Stimulated activated CD4-positive, alpha-beta T cell treated with anti-CD3 and anti-CD28 coated beads, Interleukin-4, amount 100 ng/mL, for 48 hours (primary cell): ENCODE measurements around the gene CASP8AP2.
"Not testable (repeated sequence)": the region's sequence is repeated elsewhere in the genome, so short reads cannot be mapped to it uniquely, and the experiment has no call there.

ENCODE experiments used
- DNase-seq, 2 donors: peaks; one replicate each; pipeline ENCODE4 v3.0.0-alpha.2; 2020; ENCODE audit warnings: low read depth in 2 of 2

Gene CASP8AP2

DNA sequence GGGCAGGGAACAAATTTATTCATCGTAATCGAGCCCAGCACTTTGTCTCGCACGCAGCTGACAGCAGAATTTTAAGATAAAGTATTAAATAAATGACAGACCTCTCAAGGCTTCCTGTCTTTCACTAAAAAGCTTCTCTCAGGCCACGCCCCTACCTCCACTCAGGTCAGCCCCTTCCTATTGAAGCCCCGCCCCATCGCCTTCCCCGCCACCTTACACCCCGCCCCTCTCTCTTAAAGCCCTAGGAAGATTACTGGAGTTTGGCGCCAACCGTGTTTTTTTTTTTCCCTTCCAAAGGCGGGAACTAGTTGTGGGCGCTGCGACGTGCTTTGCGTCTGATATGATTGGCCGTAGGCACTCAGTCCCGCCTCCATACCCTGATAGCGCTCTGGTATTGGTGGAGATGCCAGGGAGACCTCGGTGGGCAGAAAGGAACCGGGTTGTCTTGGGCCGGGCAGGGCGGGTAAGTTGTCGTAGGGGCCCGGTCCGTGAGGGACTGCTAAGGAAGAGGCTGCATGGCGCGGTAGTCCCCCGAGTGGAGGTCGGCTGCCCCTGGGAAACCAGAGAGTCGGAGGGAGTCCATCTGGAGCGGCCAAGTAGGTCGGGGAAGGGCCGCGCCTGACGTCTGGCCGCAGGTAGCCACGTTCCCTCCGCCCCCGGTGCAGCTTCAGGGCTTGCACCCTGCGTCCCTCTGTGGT lies at the start of gene CASP8AP2:
CASP8AP2 (plus strand) TSS at position 409 of the 698 bp plus-strand sequence.
- DNase-seq = peak; percentile 91 to 93

DNA sequence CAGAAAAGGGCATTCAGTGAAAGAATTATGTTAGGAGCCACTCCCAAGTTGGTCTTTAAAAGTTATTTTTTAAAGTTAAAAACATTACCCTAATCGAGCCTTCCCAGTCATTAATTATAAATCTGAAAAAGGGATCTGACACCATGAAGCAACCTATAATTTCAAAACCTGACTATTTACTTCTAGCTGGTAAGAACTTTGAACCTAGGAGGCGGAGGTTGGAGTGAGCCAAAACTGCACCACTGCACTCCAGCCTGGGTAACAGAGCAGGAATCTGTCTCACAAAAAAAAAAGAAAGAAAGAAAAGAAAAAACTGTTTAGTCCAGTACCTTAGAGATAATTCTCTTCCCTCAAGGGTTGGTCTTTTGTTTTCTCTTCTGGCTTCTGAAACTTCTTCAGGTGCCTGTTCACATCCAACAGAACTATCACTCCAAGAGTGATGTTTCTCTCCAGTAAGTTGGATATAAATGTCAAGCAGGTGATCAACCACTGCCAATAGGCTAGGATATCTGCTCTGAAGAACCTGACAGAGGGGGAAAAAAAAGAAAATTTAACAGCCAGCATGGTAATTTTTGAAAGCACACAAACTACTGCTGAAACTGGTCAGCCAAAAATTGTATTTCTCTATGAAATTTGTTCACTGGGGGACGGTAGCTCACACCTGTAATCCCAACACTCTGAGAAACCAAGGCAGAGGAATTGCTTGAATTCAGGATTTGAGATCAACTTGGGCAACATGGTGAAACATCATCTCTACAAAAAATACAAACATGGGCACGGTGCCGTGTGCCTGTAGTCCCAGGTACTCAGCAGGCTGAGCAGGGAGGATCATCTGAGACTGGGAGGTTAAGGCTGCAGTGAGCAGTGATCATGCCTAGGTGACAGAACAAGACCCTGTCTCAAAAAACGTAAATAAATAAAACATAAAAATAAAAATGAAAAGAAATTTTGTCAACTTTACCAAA lies 48.3 kb upstream of the CASP8AP2 start:
- DNase-seq = no peak

DNA sequence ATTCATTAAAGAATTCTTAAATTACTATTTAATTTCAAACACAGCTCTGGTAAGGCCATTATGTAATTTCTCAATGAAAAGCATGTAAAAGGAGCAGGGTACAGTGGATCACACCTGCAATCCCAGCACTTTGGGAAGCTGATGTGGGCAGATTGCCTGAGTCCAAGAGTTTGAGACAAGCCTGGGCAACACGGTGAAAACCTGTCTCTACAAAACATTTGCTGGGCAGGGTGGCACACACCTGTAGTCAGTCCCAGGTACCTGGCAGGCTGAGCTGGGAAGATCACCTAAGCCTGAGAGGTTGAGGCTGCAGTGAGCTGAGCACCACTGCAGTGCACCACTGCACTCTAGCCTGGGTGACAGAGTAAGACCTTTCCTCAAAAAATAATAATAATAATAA lies 47.5 kb upstream of the CASP8AP2 start:
- DNase-seq = no peak

DNA sequence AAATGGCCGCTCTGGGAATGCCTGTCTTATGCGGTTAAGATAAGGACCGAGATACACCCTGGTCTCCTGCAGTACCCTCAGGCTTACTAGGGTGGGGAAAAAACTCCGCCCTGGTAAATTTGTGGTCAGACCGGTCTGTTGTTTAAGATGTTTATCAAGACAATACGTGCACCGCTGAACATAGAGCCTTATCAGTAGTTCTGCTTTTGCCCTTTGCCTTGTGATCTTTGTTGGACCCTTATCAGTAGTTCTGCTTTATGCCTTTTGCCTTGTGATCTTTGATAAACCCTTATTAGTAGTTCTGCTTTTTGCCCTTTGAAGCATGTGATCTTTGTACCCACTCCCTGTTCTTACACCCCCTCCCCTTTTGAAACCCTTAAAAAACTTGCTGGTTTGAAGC lies 46.4 kb upstream of the CASP8AP2 start:
- not testable (repeated sequence) for DNase-seq

DNA sequence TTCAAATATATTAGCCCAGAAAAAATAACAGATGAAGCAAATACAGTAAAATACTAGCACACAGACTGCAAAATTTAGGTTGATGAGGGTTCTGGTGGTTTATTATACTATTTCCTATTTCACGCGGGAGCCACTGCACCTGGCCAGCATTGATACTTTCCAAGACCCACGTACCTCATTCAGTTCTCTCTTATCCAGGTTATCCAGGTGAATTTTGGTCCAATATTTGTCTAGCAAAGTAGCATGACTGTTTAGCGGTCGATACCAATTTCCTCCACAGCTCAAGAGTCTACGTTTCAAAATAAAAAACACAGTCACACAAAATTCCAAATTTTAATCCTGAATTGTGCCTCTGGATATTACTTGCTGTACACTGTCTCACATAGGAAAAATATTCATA lies 44.8 kb upstream of the CASP8AP2 start:
- no peak for DNase-seq

DNA sequence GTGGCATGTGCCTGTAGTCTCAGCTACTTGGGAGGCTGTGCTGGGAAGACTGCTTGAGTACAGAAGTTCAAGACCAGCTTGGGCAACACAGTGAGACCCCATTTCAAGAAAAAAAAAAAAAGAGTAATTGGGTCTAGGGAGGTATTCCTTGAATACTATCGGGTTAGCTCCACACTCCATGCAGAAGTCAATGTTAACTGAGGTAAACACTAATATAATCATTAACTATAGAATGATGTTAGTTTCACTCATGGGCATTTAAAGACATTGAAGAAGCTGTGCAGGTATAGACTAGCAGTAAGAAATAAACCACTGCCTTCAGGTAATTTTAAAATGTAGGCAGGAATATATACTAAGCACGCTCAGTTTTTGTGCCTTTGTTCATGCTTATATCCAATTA lies 42.7 kb upstream of the CASP8AP2 start:
- DNase-seq = no peak

DNA sequence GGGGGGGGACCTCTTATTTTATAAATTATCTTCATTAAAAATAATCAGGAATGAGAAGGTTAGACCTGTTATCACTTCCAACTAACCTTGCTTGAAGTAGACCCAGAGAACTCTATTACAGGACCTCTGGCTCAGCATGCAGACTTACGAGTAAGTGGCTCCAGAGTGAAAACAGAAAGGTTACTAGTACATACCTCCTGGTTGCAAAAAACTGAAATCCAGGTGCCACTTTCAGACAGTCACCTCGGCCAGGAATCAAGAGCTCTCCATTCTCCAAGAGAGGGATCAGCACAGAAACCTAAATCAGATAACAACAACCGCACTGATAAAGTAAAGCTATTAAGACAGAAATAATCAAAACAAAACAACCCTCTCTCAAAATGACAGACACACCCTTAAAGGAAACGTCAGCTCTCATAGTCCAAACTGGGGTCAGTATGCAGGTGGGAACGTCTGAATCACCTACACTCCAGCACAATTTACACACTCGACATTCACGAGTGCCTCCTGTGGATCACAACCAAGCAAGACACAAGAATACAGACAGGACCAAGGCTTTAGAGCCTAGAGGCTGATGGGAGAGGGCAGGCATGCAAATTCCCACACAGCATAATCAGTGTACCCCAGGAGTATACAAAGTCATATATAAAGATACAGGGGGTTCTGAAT lies 41.9 kb upstream of the CASP8AP2 start:
- DNase-seq = no peak

DNA sequence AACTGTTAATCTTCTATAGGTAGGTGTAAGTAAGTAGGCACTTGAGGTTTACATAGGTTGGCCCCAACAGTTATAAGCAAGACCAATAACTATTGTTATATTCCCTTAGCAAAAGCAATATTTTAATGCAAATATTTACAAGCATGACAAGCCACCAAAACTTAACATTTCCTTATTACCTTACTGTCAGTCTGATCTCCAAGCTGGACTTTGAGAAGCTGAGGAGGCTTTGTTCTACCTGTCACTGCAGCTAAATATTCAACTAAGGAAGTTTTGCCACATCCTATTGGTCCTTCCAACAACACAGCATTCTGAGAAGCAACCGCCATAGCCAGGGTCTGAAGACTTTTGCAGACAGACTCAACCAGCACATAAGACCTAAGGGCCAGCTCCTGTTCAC lies 39.7 kb upstream of the CASP8AP2 start:
- no peak for DNase-seq

DNA sequence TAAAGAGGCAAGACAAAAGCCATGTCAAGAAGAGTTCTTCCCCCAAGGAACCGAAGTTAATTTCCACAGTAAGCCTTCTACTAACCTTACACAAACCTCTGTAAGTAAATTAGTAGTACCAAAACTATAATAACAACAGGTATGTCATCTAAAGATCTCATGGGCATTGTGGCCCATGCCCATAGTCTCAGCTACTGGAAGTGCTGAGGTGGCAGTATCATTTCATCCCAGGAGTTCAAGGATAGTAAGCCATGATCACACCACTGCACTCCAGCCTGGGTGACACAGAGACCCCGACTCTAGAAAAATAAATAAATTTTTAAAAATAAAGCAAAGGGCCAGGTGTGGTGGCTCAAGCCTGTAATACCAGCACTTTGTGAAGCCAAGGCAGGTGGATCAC lies 39.3 kb upstream of the CASP8AP2 start:
- no peak for DNase-seq

DNA sequence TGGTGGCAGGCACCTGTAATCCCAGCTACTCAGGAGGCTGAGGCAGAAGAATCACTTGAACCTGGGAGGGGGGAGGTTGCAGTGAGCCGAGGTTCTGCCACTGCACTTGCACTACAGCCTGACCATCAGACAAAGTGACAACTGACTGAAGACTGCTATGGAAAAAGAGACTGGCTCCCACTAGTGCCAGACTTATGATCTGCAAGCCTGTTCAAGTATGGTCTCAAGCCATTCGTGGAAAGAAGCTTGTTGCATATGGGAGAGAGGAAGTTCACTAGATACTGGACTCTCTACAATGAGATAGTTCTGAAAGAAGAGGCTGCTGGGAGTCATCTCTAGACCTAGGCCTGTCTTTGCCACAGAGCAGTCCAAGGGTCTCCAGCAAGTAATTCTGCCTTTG lies 36.8 kb upstream of the CASP8AP2 start:
- DNase-seq = no peak

DNA sequence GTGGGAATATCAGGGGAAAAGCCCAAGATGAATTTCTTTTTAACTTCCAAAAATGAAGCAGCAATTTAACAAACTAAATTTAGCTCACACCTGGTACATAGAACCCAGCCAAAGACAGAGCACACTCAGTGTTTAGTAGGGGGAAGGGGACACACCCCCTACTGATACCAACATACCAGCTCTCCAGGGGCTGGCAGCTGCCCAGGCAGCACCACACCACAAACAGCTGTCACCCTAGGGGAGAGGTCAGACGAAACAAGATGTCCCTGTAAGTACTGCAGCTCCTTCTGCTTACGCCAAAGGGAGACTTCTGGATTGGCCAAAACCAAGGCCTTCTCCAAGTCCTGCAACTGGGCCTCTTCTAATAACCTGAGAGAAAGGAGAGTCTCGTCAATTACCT lies 36.1 kb upstream of the CASP8AP2 start:
- DNase-seq = no peak

DNA sequence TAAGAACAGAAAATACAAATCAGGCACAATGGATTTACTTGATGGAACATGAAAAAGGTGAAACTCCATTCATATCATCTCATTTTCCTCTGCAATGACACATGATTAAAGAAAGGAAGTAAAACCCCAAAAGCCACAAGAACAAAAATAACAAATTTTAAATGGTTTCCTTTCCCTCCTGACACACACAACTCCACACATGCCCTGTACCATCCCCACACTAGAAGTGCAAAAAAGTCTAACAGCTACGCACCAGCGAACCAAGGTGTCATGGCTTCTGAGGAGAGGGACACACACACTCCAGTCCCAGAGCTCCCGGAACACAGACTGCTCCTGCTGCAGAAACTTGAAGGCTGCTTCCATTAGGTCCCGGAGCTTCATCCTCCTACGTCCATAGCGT lies 35.4 kb upstream of the CASP8AP2 start:
- DNase-seq = no peak

DNA sequence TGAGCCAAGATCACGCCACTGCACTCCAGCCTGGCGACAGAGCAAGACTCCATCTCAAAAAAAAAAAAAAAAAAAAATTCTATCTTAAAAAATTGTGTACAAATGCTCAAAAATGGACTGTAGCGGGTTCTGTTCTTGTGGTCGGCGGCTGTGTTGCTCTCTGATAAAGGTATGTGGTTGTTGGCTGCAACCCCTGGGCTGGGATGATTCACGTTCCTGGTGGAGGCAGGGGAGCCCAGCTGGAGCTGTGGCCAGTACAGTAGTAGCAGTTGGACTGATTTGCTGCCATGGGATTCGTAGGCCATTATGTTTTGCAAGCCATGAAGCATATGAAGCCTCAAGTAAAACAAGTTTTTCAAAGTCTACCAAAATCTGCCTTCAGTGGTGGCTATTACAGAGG lies 32.4 kb upstream of the CASP8AP2 start:
- DNase-seq = no peak

DNA sequence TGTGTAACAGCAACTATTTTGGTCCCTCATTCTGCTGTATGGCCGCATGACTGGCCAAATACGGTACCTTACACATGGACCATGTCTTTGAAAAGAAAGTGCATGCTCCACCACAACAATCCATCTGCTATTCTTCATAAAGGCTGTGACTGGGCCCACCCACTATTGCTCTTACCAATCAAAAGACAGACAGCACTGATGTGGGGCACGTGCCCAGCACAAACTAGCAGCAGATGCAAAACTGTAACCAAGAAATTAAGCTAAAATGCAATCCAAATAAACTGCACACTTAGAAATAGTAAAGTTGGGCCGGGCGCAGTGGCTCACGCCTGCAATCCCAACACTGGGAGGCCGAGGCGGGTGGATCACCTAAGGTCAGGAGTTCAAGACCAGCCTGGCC lies 30.6 kb upstream of the CASP8AP2 start:
- no peak for DNase-seq

DNA sequence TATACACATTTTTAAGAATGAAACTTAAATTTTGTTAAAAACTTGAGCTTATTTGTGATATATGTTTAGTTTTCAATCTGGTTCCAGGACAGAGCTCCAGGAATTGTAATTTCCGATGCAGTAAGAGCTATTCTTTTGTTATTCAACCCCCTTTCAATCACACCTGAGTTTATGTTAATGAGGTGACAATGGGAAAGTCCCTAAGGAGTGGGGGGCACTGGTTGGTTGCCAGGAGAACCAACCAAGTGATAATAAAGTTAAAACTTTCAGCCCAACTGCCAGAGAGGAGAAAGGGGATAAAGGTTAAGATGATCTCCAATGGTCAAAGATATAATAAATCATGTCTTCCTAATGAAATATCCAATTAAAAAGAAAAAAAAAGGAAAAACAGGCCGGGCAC lies 29.9 kb upstream of the CASP8AP2 start:
- no peak for DNase-seq

DNA sequence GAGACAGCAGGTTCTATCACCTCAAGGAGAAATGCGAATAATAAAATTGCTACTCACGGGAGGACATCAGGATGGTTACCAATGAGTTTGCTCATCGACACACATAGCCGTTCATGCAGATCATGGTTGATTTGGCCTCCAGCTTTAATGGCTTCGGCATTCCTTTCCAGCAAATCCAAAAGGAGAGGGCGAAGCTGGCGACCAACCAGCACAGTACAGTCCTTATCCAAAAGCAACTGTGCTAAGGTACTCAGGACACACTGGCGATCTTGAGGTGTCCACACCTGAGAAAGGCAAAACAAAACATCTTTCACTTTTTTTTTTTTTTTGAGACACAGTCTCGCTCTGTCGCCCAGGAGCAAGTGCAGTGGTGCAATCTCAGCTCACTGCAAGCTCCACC lies 26.4 kb upstream of the CASP8AP2 start:
- no peak for DNase-seq

DNA sequence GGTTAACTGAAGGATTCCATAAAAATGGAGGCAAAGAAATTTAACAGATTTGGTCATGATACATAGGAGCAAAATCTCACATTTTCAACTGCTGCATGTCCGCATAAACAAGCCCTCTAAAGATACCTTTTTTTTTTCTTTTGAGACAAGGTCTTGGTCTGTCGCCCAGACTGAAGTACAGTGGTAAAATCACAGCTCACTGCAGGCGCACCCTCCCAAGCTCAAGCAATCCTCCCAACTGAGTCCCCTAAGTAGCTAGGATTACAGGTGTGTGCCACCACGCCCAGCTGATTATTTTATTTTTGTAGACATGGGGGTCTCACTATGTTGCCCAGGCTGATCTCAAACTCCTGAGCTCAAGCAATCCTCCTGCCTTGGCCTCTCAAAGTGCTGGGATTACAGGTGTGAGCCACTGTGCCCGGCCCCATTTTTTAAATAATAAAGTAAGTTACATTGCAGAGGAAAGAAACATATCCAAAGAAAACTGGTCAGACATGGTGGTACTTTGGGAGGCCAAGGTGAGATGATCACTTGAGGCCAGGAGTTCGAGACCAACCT lies 23.8 kb upstream of the CASP8AP2 start:
- DNase-seq = no peak

DNA sequence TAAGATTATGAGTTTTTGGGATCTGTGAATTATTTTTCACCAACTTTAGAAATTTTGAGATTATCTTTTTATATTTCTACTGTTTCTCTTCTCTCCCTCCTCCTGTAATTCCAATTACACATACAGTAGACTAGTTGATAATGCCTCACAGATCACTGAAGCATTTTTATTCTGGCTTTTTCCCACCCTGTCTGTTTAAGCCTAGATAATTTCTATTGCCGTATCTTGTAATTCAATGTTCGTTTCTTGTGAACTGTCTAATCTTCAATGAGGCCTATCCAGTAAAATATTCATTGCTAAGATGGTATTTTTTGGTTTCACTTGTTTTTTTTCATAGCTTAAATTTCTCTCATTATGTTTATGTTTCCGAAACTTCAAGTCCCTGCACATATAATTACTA lies 22.1 kb upstream of the CASP8AP2 start:
- no peak for DNase-seq

DNA sequence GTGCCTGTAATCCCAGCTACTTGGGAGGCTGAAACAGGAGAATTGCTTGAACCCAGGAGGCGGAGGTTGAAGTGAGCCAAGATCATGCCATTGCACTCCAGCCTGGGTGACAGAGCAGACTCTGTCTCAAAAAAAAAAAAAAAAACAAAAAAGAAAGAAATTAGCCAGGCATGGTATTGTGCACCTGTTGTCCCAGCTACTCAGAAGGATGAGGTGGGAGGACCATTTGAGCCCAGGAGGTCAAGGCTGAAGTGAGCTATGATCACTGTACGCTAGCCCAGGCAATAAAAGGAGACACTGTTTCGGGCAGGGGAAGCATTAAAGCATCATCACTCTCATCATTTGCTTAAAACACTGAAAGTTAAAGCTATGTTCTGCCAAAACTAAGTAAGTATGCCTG lies 16.3 kb upstream of the CASP8AP2 start:
- not testable (repeated sequence) for DNase-seq

DNA sequence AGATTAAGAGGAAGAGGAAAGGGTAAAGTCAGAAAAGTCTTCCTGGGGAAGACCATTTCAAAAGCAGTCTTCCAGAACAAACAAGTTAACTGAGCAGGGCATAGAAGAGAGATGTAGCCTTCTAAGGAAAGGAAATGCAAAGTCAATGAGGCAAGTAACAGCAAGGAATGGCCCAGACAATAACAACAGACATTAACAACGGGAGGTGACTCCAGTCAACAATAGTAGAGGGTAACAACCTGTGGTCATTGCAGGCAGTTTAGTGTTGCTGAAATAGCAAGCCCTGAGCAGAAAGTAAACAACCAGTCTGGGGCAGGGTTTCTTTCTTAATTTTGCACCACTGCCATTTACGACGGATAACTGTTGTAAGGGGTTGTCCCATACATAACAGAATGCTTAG lies 12.2 kb upstream of the CASP8AP2 start:
- DNase-seq = no peak

DNA sequence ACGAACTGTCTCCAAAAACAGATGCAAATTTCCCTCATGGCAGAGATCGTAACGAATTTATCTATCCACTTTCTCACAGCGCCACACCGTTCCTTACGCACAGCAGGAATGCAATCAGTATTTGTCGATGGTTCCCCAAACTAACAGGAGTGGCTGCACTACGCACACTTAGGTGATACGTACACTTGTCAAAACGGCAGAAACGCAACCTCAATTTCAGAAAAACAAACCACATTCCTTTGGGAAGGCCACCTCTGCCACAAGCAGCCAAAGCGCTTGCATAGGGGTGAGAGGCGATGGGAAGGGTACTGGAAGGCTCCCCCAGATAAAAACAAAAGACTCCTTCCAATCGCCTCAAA lies 10.7 kb upstream of the CASP8AP2 start:
- no peak for DNase-seq
